WI38 (cell line): ENCODE results near the gene GRID1.

ENCODE experiments used
- H3K4me3 ChIP-seq: 2 replicates; pipeline ENCODE4 v1.5.1; 2011; ENCODE audit warnings: low read depth, mild to moderate bottlenecking, control low read depth, low read length
- CTCF ChIP-seq: IDR thresholded peaks from 2 replicates; pipeline ENCODE4 v1.5.1; 2012; ENCODE audit warnings: low read depth, mild to moderate bottlenecking, control low read depth, low read length

GRID1 gene

GRCh38 chr10:85650791-85651496, 715.7 kb downstream of the GRID1 start:
- H3K4me3 ChIP-seq = no peak overlapping the region
- no peak for TF ChIP-seq CTCF

GRCh38 chr10:85649461-85649860, 717.1 kb downstream of the GRID1 start:
- no peak overlapping the region for H3K4me3 ChIP-seq
- no peak for TF ChIP-seq CTCF

DNA sequence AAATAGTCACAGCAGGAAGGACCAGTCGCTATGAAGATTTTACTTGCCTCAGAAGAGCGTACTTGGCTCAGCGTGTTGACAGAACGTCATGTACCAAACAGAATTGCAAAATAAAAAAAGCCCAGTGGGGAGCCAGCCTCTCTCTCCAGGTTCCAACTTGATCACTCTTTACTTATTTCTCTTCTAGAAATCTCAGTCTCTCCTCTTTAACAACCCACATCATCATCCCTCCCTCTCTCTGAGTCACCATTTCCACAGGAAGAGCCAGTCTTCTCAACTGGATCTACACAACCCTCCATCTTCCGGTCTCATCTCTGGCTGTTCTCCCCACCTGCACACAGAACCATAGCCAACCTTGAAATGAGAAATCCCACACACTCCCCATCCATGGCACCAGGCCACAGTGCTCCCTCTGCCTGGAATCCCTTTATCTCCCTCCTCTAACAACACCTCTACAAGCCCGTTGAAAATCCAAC, 718.3 kb downstream of the GRID1 start:
- H3K4me3 ChIP-seq = no peak overlapping the region
- TF ChIP-seq CTCF = no peak

DNA sequence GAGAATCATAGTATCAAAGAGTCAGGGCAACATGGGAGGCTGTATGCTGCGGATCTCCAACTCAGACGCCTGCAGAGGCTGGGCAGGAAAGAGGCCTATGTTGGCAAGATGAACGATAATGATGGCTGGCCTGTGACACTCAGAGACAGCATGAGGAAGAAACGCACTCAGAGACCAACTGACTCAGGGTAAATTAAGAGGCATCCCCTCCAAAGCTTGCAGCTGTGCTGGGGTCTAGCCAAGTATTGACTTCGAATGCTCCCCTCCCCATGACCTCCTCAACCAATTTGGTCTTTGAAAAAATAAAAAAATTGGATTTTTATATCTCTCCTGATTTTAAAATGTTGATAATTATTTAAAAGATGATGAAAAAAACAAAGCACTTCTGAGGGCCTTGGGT, 718.9 kb downstream of the GRID1 start:
- H3K4me3 ChIP-seq = no peak overlapping the region
- no peak for TF ChIP-seq CTCF

DNA sequence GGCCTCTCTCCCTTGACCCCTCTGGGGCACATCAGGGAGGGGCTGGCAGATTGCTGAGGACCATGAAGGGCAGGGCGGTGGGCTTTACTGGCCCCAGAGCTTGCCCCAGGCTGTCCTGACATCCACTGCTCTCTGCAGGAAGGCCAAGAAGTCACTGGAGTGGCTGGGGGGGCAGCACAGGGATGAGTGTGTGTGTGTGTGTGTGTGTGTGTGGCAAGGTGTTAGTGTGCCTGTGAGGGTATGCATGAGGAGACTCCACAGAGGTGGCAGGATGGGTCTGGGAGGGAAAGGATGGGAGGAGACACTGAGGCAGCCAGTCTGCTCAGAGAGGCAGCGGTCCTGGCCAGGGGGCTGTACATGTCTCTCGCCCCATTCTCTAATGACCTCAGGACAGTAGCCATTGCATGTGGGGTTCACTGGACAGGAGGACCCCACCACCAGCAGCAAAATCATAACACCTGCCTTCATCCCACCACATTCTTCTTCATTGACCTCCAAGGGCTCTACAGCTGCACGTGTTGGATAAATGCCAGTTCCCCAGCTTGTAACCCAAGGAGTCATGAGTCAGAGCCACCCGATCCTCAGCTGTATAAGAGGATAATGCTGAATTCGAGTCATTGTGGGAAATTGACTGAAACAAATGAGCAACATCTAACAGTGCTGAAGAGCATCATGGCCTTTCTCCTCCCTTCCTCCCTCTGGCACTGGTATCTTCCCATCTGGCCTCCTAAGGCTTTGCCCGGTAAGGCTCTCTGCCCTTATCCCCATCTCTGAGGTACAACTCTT, 720.5 kb downstream of the GRID1 start:
- H3K4me3 ChIP-seq = no peak overlapping the region
- no peak for TF ChIP-seq CTCF

DNA sequence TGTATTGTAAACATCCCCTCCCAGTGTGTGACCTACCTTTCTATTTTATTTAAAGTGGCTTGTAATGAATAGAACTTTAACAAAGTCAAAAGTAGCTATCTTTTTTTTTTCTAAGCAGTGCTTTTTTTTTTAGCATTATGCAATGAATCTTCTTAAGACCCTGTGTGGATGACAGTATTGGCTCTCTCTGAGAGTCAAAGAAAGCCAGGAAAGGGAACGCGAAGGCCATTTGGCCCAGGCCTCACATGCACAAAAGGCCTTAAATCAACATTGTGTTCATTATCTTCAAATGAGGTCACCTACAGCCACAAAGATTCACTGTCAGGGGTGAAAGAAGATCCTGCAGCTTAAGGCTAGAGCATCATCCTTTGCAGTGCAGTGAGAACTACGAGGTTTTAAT, 721.5 kb downstream of the GRID1 start:
- TF ChIP-seq CTCF = no peak
- no peak overlapping the region for H3K4me3 ChIP-seq
